BE2C (cell line): ENCODE results near the gene A4GNT.

Experiments used
- DNase-seq: peaks from one replicate; pipeline ENCODE4 v3.0.0-alpha.2; 2020
- H3K27me3 ChIP-seq: fragments of 250-450 bp; sonication (Bioruptor Pico); 2 replicates; pipeline ENCODE4 v1.5.1; 2020; ENCODE audit warnings: mild to moderate bottlenecking
- H3K36me3 ChIP-seq: fragments of 250-450 bp; sonication (Bioruptor Pico); 2 replicates; pipeline ENCODE4 v1.5.1; 2020; ENCODE audit warnings: mild to moderate bottlenecking
- H3K4me1 ChIP-seq: fragments of 250-450 bp; sonication (Bioruptor Pico); 2 replicates; pipeline ENCODE4 v1.5.1; 2020
- H3K4me3 ChIP-seq: 2 replicates; pipeline ENCODE4 v1.5.1; 2011; ENCODE audit warnings: low read depth, low read length
- H3K9me3 ChIP-seq: fragments of 250-450 bp; sonication (Bioruptor Pico); 2 replicates; pipeline ENCODE4 v1.5.1; 2020
- CTCF ChIP-seq: IDR thresholded peaks from 2 replicates; pipeline ENCODE4 v1.5.1; 2012; ENCODE audit warnings: mild to moderate bottlenecking, low read depth, low read length

The A4GNT gene

GRCh38 chr3:138078096-138078495 lies 54.1 kb downstream of the A4GNT start:
- Histone ChIP-seq H3K4me1 (no peaks in the 10 kb centered on the region), H3K9me3 (no peaks in the 10 kb centered on the region), H3K36me3 (no peaks in the 10 kb centered on the region)

More at GRCh38 chr3:138078096-138078495, 54.1 kb downstream of the A4GNT start:
- DNase-seq, result no peak
- no peak for TF ChIP-seq CTCF
- Histone ChIP-seq H3K27me3 (no peaks in the 10 kb centered on the region), H3K4me3 (no peak overlapping the region)
